Lower leg skin (tissue), 3 donors: ENCODE data around the gene ADGRA3.

Experiments
- POLR2A ChIP-seq, 2 donors: fragments of 450-650 bp; IDR thresholded peaks; one replicate each; pipeline ENCODE4 v1.6.1; 2016 to 2017; ENCODE audit warnings: antibody characterized with exemption in 2 of 2, mild to moderate bottlenecking in 1 of 2, moderate library complexity in 1 of 2
- TF ChIP-seq, protein P1 (sequence below), 3 donors: fragments of 450-650 bp; IDR thresholded peaks; one replicate each; pipeline ENCODE4 v1.5.1; 2016; ENCODE audit warnings: antibody characterized with exemption in 3 of 3, mild to moderate bottlenecking in 3 of 3, moderate library complexity in 2 of 3

DNA sequence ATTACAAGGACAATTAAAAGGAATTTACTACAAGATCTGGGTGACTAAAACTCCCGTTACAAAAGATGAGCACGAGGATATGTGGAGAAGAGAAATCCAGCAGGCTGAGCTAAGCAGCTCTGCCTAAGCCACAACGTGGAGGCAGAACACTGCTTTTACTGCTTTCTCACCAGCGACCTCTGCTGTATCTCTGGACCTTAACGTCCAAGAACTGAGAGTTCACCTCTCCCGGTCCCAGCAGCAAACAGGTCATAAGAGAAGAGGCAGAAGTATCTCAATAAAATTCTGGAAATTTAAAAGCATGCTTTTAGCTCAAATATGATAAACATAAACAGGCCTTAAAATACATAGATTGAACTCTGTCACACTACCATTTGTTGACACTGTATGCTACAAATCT is 81.0 kb downstream of the ADGRA3 start:
- TF ChIP-seq, protein P1, sequence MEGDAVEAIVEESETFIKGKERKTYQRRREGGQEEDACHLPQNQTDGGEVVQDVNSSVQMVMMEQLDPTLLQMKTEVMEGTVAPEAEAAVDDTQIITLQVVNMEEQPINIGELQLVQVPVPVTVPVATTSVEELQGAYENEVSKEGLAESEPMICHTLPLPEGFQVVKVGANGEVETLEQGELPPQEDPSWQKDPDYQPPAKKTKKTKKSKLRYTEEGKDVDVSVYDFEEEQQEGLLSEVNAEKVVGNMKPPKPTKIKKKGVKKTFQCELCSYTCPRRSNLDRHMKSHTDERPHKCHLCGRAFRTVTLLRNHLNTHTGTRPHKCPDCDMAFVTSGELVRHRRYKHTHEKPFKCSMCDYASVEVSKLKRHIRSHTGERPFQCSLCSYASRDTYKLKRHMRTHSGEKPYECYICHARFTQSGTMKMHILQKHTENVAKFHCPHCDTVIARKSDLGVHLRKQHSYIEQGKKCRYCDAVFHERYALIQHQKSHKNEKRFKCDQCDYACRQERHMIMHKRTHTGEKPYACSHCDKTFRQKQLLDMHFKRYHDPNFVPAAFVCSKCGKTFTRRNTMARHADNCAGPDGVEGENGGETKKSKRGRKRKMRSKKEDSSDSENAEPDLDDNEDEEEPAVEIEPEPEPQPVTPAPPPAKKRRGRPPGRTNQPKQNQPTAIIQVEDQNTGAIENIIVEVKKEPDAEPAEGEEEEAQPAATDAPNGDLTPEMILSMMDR (IDR thresholded peaks at IDR 0.05), result no peak
- no peak for TF ChIP-seq POLR2A (IDR thresholded peaks at IDR 0.05)
